22Rv1 (cell line): ENCODE measurements around the gene BTN2A1.
A peak's percentile ranks its signal among the peaks of the same experiment; 100 is the strongest.

Experiments
- H3K27ac ChIP-seq: fragments of 450-650 bp; 2 replicates; pipeline ENCODE4 v1.5.1; 2017
- ZFX ChIP-seq: fragments of 450-650 bp; IDR thresholded peaks from 2 replicates; pipeline ENCODE4 v1.6.1; 2017; ENCODE audit warnings: antibody characterized with exemption, borderline replicate concordance
- TF ChIP-seq, protein P1 (sequence below): fragments of 450-650 bp; IDR thresholded peaks from 2 replicates; pipeline ENCODE4 v1.5.1; 2017; ENCODE audit warnings: mild to moderate bottlenecking

The BTN2A1 gene

DNA sequence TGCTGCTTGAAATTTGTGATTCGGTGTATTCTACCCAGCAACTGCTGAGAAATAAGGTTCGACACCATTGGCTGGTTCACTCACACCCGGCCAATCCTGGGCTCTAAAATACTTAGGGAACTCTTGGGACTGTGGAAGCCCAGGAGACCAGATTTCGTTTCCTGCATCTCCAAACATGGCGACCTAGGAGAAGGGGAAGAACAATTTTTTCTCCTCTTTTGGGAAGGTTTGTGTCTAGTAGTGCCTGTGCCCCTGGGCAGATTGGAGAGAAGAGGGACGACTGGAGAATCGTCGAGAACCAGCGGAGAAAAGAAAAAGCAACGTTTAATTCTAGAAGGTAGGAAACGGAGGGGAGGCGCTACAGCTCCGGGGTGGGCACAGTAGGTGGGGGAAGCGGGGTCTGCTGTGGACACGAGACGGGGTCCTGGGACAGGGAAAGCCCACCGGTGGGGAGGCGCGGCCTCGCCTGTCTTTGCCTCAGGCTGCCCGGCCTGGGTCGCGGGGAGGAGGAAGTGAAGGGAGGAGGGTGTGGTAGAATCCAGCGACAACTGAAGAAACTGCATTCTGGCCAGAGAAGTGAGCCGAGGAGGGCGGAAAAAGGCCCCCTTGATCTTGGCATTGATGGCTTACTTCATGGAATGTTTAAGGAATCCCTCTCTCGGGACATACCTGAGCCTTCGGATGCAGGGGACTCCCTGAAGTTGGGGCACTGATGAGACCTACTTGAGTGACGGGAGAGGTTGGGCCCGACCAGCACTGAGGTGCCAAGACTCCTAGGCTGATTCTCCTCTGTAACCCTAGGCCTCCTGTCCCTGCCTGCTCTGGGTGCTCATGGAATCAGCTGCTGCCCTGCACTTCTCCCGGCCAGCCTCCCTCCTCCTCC lies at the start of gene BTN2A1:
Gene BTN2A1 (plus strand): TSS at position 150 of the 883 bp plus-strand sequence. CDS start 682 bp downstream, at position 832.
- TF ChIP-seq, protein P1, sequence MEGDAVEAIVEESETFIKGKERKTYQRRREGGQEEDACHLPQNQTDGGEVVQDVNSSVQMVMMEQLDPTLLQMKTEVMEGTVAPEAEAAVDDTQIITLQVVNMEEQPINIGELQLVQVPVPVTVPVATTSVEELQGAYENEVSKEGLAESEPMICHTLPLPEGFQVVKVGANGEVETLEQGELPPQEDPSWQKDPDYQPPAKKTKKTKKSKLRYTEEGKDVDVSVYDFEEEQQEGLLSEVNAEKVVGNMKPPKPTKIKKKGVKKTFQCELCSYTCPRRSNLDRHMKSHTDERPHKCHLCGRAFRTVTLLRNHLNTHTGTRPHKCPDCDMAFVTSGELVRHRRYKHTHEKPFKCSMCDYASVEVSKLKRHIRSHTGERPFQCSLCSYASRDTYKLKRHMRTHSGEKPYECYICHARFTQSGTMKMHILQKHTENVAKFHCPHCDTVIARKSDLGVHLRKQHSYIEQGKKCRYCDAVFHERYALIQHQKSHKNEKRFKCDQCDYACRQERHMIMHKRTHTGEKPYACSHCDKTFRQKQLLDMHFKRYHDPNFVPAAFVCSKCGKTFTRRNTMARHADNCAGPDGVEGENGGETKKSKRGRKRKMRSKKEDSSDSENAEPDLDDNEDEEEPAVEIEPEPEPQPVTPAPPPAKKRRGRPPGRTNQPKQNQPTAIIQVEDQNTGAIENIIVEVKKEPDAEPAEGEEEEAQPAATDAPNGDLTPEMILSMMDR, result no peak
- no peak for TF ChIP-seq ZFX
- H3K27ac ChIP-seq, result peak within 1 kb of the TSS; percentile 72

DNA sequence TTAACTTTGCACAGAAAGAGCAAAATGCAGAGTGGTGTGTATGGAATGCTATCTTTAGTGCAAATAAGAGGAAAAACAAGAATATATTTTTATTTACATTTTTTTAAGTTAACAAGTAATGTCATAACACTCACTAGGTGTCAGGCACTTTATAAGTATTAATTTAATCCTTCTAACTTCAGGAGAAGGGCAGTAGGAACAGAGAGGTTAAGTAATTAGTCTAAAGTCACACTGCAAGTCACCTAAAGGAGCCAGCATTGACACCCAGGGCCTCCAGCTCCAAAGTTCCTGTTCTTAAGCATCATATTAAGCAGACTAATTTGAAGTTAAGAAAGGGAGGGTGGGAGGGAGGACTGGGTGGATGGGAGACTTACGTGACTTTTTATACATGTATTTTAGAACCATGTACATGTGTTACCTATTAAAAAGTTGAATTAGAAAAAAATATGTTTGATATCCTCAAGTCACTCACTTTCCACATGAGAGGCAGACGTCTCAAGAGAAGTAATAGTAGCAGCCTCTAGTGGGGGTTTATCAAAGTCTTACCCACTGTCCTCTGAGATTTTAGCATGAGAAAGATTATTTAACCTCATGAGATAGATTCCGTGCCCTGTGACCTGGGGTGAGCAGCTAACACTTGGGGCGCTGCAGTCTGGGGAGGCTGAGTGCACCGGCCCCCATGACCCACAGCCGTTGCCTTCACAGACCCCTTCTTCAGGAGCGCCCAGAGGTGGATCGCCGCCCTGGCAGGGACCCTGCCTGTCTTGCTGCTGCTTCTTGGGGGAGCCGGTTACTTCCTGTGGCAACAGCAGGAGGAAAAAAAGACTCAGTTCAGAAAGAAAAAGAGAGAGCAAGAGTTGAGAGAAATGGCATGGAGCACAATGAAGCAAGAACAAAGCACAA lies 48.7 kb upstream of the BTN2A1 start:
- TF ChIP-seq ZFX, result no peak
- TF ChIP-seq, protein P1, result no peak
- no peak overlapping the region for H3K27ac ChIP-seq

DNA sequence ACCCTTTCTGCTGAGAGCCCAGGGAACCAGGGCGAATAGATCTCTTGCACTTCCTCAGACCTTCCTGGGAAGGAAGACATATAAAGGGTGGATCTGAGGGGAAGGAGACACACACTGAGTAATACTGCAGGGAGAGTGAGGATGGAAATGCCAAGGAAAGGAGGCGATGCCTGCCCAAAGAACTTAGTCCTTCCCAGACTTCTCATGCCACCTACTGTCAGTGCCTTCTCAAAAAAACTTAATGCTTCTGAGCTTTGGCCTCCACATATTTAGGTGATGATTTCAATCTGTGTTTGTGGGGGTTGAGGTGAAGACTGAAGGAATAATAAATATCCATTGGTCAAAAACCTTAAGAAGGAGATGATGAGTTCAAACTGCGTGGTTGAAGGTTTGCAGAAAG lies 46.0 kb upstream of the BTN2A1 start:
- TF ChIP-seq, protein P1, result no peak
- no peak for TF ChIP-seq ZFX
- no peak overlapping the region for H3K27ac ChIP-seq

DNA sequence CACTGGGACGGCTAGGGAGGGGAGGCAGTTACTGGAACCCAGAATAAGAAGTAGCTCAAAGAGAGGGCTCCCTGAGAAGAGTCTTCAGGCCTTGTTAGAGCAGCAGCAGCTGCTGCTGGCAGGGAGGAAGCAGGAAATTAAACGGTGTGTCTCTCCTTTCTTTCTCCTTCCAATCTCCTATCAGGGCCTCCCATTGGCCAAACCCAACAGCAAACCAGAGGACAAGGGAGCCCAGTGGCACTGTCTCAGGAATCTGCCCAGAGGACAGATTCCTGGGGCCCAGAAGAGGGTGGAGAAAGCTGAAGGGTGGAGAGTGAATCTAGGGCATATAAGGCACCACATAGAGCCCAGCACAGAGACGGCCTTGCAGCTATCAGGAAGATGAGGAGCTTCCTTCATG lies 45.5 kb upstream of the BTN2A1 start:
- no peak overlapping the region for H3K27ac ChIP-seq
- TF ChIP-seq, protein P1, result no peak
- TF ChIP-seq ZFX, result no peak

DNA sequence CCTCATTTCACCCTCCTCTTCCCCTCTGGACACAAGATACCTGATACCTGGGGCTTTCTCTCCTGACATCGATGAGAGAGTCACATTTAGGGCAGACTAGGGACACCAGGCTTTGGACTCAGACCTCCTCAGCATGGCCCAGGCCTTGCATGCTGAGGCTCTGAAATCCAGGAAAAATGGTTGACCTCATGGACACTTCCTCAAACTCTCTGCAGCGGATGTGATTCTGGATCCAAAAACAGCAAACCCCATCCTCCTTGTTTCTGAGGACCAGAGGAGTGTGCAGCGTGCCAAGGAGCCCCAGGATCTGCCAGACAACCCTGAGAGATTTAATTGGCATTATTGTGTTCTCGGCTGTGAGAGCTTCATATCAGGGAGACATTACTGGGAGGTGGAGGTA lies 44.8 kb upstream of the BTN2A1 start:
- TF ChIP-seq, protein P1, result no peak
- TF ChIP-seq ZFX, result no peak
- no peak overlapping the region for H3K27ac ChIP-seq

DNA sequence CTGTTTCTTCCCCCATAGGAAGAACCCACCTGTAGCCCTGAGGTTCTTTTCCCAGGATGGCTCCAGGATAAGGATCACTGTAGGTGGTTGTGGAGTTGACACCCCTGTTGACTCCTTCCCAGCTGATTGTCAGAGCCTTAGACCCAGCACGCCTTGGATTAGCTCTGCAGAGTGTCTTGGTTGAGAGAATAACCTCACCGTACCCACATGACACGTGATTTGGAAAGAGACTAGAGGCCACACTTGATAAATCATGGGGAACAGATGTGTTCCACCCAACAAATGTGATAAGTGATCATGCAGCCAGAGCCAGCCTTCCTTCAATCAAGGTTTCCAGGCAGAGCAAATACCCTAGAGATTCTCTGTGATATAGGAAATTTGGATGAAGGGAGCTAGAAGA lies 43.5 kb upstream of the BTN2A1 start:
- TF ChIP-seq, protein P1, result no peak
- no peak for TF ChIP-seq ZFX
- H3K27ac ChIP-seq, result no peak overlapping the region
